ENCODE measurements around the gene TRMU.

The TRMU gene

GRCh38 chr22:46348099-46348695 lies 12.7 kb downstream of the TRMU start:
- no peak overlapping the region for H3K4me3 ChIP-seq
- DNase-seq (ENCODE audit: low spot score) = no peak
- no peak overlapping the region for H3K27ac ChIP-seq
- no peak for TF ChIP-seq CTCF (IDR thresholded peaks at IDR 0.05)

GRCh38 chr22:46349238-46349637 lies 13.7 kb downstream of the TRMU start:
- no peak for TF ChIP-seq CTCF (IDR thresholded peaks at IDR 0.05)
- no peak overlapping the region for H3K27ac ChIP-seq
- DNase-seq (ENCODE audit: low spot score) = no peak
- no peak overlapping the region for H3K4me3 ChIP-seq

GRCh38 chr22:46349681-46350080 lies 14.2 kb downstream of the TRMU start:
- TF ChIP-seq CTCF (IDR thresholded peaks at IDR 0.05) = no peak
- no peak for DNase-seq (ENCODE audit: low spot score)
- no peak overlapping the region for H3K27ac ChIP-seq
- H3K4me3 ChIP-seq = no peak overlapping the region

GRCh38 chr22:46350121-46350520 lies 14.6 kb downstream of the TRMU start:
- no peak for DNase-seq (ENCODE audit: low spot score)
- no peak for TF ChIP-seq CTCF (IDR thresholded peaks at IDR 0.05)
- no peak overlapping the region for H3K4me3 ChIP-seq
- no peak overlapping the region for H3K27ac ChIP-seq

- H3K4me3 ChIP-seq = no peak overlapping the region
- H3K27ac ChIP-seq = no peak overlapping the region
- TF ChIP-seq CTCF (IDR thresholded peaks at IDR 0.05) = no peak
- no peak for DNase-seq (ENCODE audit: low spot score)
Observed at GRCh38 chr22:46350646-46351045, 15.1 kb downstream of the TRMU start.

GRCh38 chr22:46351131-46351735 lies 15.7 kb downstream of the TRMU start:
- no peak overlapping the region for H3K27ac ChIP-seq
- DNase-seq (ENCODE audit: low spot score) = no peak
- no peak overlapping the region for H3K4me3 ChIP-seq
- no peak for TF ChIP-seq CTCF (IDR thresholded peaks at IDR 0.05)

GRCh38 chr22:46351767-46352166 lies 16.3 kb downstream of the TRMU start:
- no peak overlapping the region for H3K27ac ChIP-seq
- DNase-seq (ENCODE audit: low spot score) = no peak
- H3K4me3 ChIP-seq = no peak overlapping the region
- no peak for TF ChIP-seq CTCF (IDR thresholded peaks at IDR 0.05)
